Colonic mucosa (tissue), 4 donors: ENCODE results near the gene RUNX3. TPM values are rescaled to one million over a fixed set of nuclear protein-coding genes. Genes with fewer than 3 reads are reported as not detected.
"Not testable (repeated sequence)": the region's sequence is repeated elsewhere in the genome, so short reads cannot be mapped to it uniquely, and the experiment has no call there.

Source experiments
- DNase-seq: peaks from one replicate; pipeline ENCODE4 v3.0.0-alpha.2; 2020
- H3K27ac ChIP-seq: fragments of 200-600 bp; one replicate; pipeline ENCODE4 v1.8.0; 2021
- H3K27me3 ChIP-seq: fragments of 200-600 bp; one replicate; pipeline ENCODE4 v1.8.0; 2021
- H3K36me3 ChIP-seq: fragments of 200-600 bp; one replicate; pipeline ENCODE4 v1.8.0; 2021
- H3K4me1 ChIP-seq: fragments of 200-600 bp; one replicate; pipeline ENCODE4 v1.8.0; 2021; ENCODE audit warnings: mild to moderate bottlenecking
- H3K4me3 ChIP-seq: fragments of 200-600 bp; one replicate; pipeline ENCODE4 v1.8.0; 2021
- H3K9ac ChIP-seq, 2 donors: one replicate each; pipeline ENCODE4 v1.7.0; 2013; ENCODE audit warnings: control low read depth in 2 of 2, low read depth in 2 of 2, low read length in 2 of 2
- H3K9me3 ChIP-seq: fragments of 200-600 bp; one replicate; pipeline ENCODE4 v1.8.0; 2021
- CTCF ChIP-seq: fragments of 200-600 bp; IDR thresholded peaks from one replicate; pipeline ENCODE4 v1.8.0; 2022; ENCODE audit warnings: antibody characterized with exemption, mild to moderate bottlenecking
- intact Hi-C: fragments of 100-400 bp; cut with DNase I; formaldehyde crosslinking; loops from one replicate; pipeline ENCODE4 v1.14.1; 2022
- total RNA-seq, 2 donors: library from RNA; stranded (reverse); fragmentation: NEBNext Ultra II Directional in 1 of 2; extraction: Animal tissue kit (Norgen Biotek cat#: 25700) in 1 of 2; gene quantifications; one replicate each; pipeline ENCODE4 v1.2.1, GENCODE V29; 2021
- donor health status: healthy.
- donor health status: DM: no; HTN: no; CAD: no.
- donor health status: DM: no; HTN: no; CAD: no.

The RUNX3 gene
- total RNA-seq, result 1 to 10 TPM; 1.6 to 3.2 TPM

- peak within 1 kb of the TSS; percentile 40 for H3K4me3 ChIP-seq
- H3K36me3 ChIP-seq, result no peaks in the 10 kb centered on the region
- DNase-seq, result peak; percentile 55
- intact Hi-C loops, result loop anchor here (5.0 kb wide), 3 partner anchors 107 to 272 kb away; no protein-coding TSS in a partner anchor
- H3K9me3 ChIP-seq, result no peaks in the 10 kb centered on the region
- TF ChIP-seq CTCF, result no peak
- peak within 1 kb of the TSS; percentile 65 for H3K27ac ChIP-seq
- peak within 1 kb of the TSS; percentile 34 to 76 for H3K9ac ChIP-seq
- peaks cover 78% of the 10 kb centered on the region for H3K27me3 ChIP-seq
- peaks cover 17% of the 10 kb centered on the region for H3K4me1 ChIP-seq
Observed at GRCh38 chr1:24930260-24931145, at the start of gene RUNX3. Gene RUNX3, minus strand, starts transcription at chr1:24930276. Its CDS starts 408 bp downstream, at chr1:24929868.

- H3K9ac ChIP-seq, H3K36me3 ChIP-seq, H3K27me3 ChIP-seq, H3K4me3 ChIP-seq, intact Hi-C loops, DNase-seq, H3K27ac ChIP-seq, H3K4me1 ChIP-seq, H3K9me3 ChIP-seq: not testable (repeated sequence)
Observed at GRCh38 chr1:24979232-24979631, 49.2 kb upstream of the RUNX3 start.

GRCh38 chr1:24978383-24979032 lies 48.4 kb upstream of the RUNX3 start:
- no peak for TF ChIP-seq CTCF
- Histone ChIP-seq H3K36me3 (no peaks in the 10 kb centered on the region), H3K9ac (no peak overlapping the region), H3K9me3 (no peaks in the 10 kb centered on the region), H3K27ac (no peak overlapping the region), H3K4me3 (no peak overlapping the region), H3K27me3 (no peaks in the 10 kb centered on the region), H3K4me1 (no peaks in the 10 kb centered on the region)
- intact Hi-C loops, result no loop called here
- DNase-seq, result no peak

GRCh38 chr1:24975391-24975790 lies 45.3 kb upstream of the RUNX3 start:
- TF ChIP-seq CTCF, result no peak
- Histone ChIP-seq H3K27me3 (no peaks in the 10 kb centered on the region), H3K27ac (no peak overlapping the region), H3K4me3 (no peak overlapping the region), H3K9me3 (no peaks in the 10 kb centered on the region), H3K4me1 (no peaks in the 10 kb centered on the region), H3K36me3 (no peaks in the 10 kb centered on the region), H3K9ac (no peak overlapping the region)
- no peak for DNase-seq
- intact Hi-C loops, result no loop called here

GRCh38 chr1:24973315-24973714 lies 43.2 kb upstream of the RUNX3 start:
- Histone ChIP-seq H3K36me3 (no peaks in the 10 kb centered on the region), H3K27me3 (no peaks in the 10 kb centered on the region)
- no peak for DNase-seq

More at GRCh38 chr1:24973315-24973714, 43.2 kb upstream of the RUNX3 start:
- TF ChIP-seq CTCF, result no peak
- no peak overlapping the region for H3K9ac ChIP-seq
- no peaks in the 10 kb centered on the region for H3K4me1 ChIP-seq
- H3K4me3 ChIP-seq, result no peak overlapping the region
- intact Hi-C loops, result no loop called here
- H3K27ac ChIP-seq, result no peak overlapping the region
- H3K9me3 ChIP-seq, result no peaks in the 10 kb centered on the region
